ENCODE results near the gene KIZ. TPM values are rescaled to one million over a fixed set of nuclear protein-coding genes. Genes with fewer than 3 reads are reported as not detected.

The KIZ gene
- total RNA-seq, 1 donor from 2014 or later = 25.9 TPM

- no peaks in the 10 kb centered on the region for H3K9me3 Mint-ChIP-seq (ENCODE audit: low read depth)
- TF ChIP-seq CTCF (IDR thresholded peaks at IDR 0.05; ENCODE audit: unreplicated experiment) = no peak
- no peak overlapping the region for H3K4me3 Mint-ChIP-seq (ENCODE audit: low read depth)
- peaks cover 12% of the 10 kb centered on the region for H3K27me3 Mint-ChIP-seq
- peaks cover 1% of the 10 kb centered on the region for H3K36me3 Mint-ChIP-seq (ENCODE audit: insufficient read depth)
- DNase-seq (ENCODE audit: low spot score, unreplicated experiment) = no peak
- no peaks in the 10 kb centered on the region for H3K4me1 Mint-ChIP-seq (ENCODE audit: low read depth)
- H3K27ac Mint-ChIP-seq = no peak overlapping the region
These were observed 104.8 kb downstream of the KIZ start for GRCh38 chr20:21230686-21231085.

GRCh38 chr20:21232546-21233280 lies 106.8 kb downstream of the KIZ start:
- Mint-ChIP-seq H3K9me3 (ENCODE audit: low read depth) (no peaks in the 10 kb centered on the region), H3K27ac (no peak overlapping the region), H3K4me3 (ENCODE audit: low read depth) (no peak overlapping the region), H3K36me3 (ENCODE audit: insufficient read depth) (peaks cover 1% of the 10 kb centered on the region), H3K27me3 (no peaks in the 10 kb centered on the region), H3K4me1 (ENCODE audit: low read depth) (peaks cover 2% of the 10 kb centered on the region)
- no peak for DNase-seq (ENCODE audit: low spot score, unreplicated experiment)
- TF ChIP-seq CTCF (IDR thresholded peaks at IDR 0.05; ENCODE audit: unreplicated experiment) = no peak

GRCh38 chr20:21234324-21234723 lies 108.4 kb downstream of the KIZ start:
- DNase-seq (ENCODE audit: low spot score, unreplicated experiment) = no peak
- peaks cover 2% of the 10 kb centered on the region for H3K4me1 Mint-ChIP-seq (ENCODE audit: low read depth)
- no peaks in the 10 kb centered on the region for H3K27me3 Mint-ChIP-seq
- H3K9me3 Mint-ChIP-seq (ENCODE audit: low read depth) = no peaks in the 10 kb centered on the region
- H3K36me3 Mint-ChIP-seq (ENCODE audit: insufficient read depth) = peaks cover 1% of the 10 kb centered on the region
- no peak for TF ChIP-seq CTCF (IDR thresholded peaks at IDR 0.05; ENCODE audit: unreplicated experiment)
- H3K4me3 Mint-ChIP-seq (ENCODE audit: low read depth) = no peak overlapping the region
- H3K27ac Mint-ChIP-seq = no peak overlapping the region

GRCh38 chr20:21234806-21235483 lies 109.1 kb downstream of the KIZ start:
- DNase-seq (ENCODE audit: low spot score, unreplicated experiment) = no peak

More at GRCh38 chr20:21234806-21235483, 109.1 kb downstream of the KIZ start:
- H3K27ac Mint-ChIP-seq = no peak overlapping the region
- H3K9me3 Mint-ChIP-seq (ENCODE audit: low read depth) = no peaks in the 10 kb centered on the region
- peaks cover 2% of the 10 kb centered on the region for H3K4me1 Mint-ChIP-seq (ENCODE audit: low read depth)
- H3K36me3 Mint-ChIP-seq (ENCODE audit: insufficient read depth) = peaks cover 1% of the 10 kb centered on the region
- no peak overlapping the region for H3K4me3 Mint-ChIP-seq (ENCODE audit: low read depth)
- H3K27me3 Mint-ChIP-seq = no peaks in the 10 kb centered on the region
- TF ChIP-seq CTCF (IDR thresholded peaks at IDR 0.05; ENCODE audit: unreplicated experiment) = no peak
